Esophagus muscularis mucosa (tissue), 4 donors: ENCODE results near the gene LYPD5. TPM values are rescaled to one million over a fixed set of nuclear protein-coding genes. Genes with fewer than 3 reads are reported as not detected.
"Not testable (repeated sequence)": the region's sequence is repeated elsewhere in the genome, so short reads cannot be mapped to it uniquely, and the experiment has no call there.

ENCODE experiments used
- DNase-seq: peaks from one replicate; pipeline ENCODE4 v3.0.0-alpha.2; 2017; ENCODE audit errors: extremely low spot score
- H3K27ac ChIP-seq, 4 donors: fragments of 200-600 bp; sonication (generic); replicated peaks in 1 of 4; 1 replicate in 3 of 4; 2 replicates in 1 of 4; pipeline ENCODE4 v1.5.1; 2016 to 2019; ENCODE audit warnings: mild to moderate bottlenecking in 1 of 4
- H3K27me3 ChIP-seq, 4 donors: fragments of 200-600 bp; sonication (generic); one replicate each; pipeline versions ENCODE4 v1.5.1 to v1.6.0; 2016 to 2019
- H3K36me3 ChIP-seq, 4 donors: fragments of 200-600 bp; sonication (generic); one replicate each; pipeline ENCODE4 v1.5.1; 2016 to 2019
- H3K4me1 ChIP-seq, 4 donors: fragments of 200-600 bp; sonication (generic); one replicate each; pipeline ENCODE4 v1.5.1; 2016 to 2019
- H3K4me3 ChIP-seq, 4 donors: fragments of 200-600 bp; sonication (generic); 1 replicate in 2 of 4; 2 replicates in 2 of 4; pipeline ENCODE4 v1.5.1; 2016 to 2019; ENCODE audit warnings: mild to moderate bottlenecking in 4 of 4, moderate library complexity in 1 of 4
- H3K9me3 ChIP-seq, 4 donors: fragments of 200-600 bp; sonication (generic); 1 replicate in 3 of 4; 2 replicates in 1 of 4; pipeline ENCODE4 v1.5.1; 2016 to 2019
- EP300 ChIP-seq: sonication (generic); formaldehyde crosslinking; IDR thresholded peaks from one replicate; pipeline ENCODE4 v1.6.1; 2017; ENCODE audit warnings: antibody characterized with exemption
- POLR2A ChIP-seq: fragments of 450-650 bp; IDR thresholded peaks from one replicate; pipeline ENCODE4 v1.6.1; 2017; ENCODE audit warnings: antibody characterized with exemption, moderate library complexity, mild to moderate bottlenecking, low read depth
- POLR2AphosphoS5 ChIP-seq, 2 donors: sonication (generic); formaldehyde crosslinking; IDR thresholded peaks; one replicate each; pipeline ENCODE4 v1.6.1; 2017; ENCODE audit warnings: antibody characterized with exemption in 2 of 2
- WGBS: methylation state at CpG from one replicate; pipeline ENCODE4 v1.1.5; 2018; 5-methylcytosine and 5-hydroxymethylcytosine counted together
- intact Hi-C: fragments of 100-400 bp; cut with DNase I; formaldehyde crosslinking; loops from one replicate; pipeline ENCODE4 v1.15.1; 2023
- total RNA-seq, 4 donors: library from RNA; depleted of rRNA; stranded (reverse); fragments of >200 nt; gene quantifications; one replicate each; pipeline versions ENCODE4 v1.1.0 to v1.2.1, GENCODE V29; 2016
- TF ChIP-seq, protein P1 (sequence below), 3 experiments: fragments of 200-600 bp in 2 of 3; fragments of 450-650 bp in 1 of 3; sonication (generic) in 2 of 3; IDR thresholded peaks; one replicate each; pipeline ENCODE4 v1.5.1; 2017 to 2019; ENCODE audit warnings: antibody characterized with exemption in 3 of 3, mild to moderate bottlenecking in 2 of 3, moderate library complexity in 1 of 3

The LYPD5 gene
- total RNA-seq, 4 donors from 2014 or later, result 2.8 to 12.0 (median 8.2) TPM

- H3K27me3 ChIP-seq, result no peaks in the 10 kb centered on the region
- peaks cover 84 to 98% (median 93%) of the 10 kb centered on the region in 4 donors for H3K36me3 ChIP-seq
- DNase-seq, result no peak
- no peak overlapping the region for H3K27ac ChIP-seq
- no peak overlapping the region for H3K4me3 ChIP-seq
- peaks cover 8 to 100% (median 99%) of the 10 kb centered on the region in 4 donors for H3K9me3 ChIP-seq
- TF ChIP-seq, protein P1, sequence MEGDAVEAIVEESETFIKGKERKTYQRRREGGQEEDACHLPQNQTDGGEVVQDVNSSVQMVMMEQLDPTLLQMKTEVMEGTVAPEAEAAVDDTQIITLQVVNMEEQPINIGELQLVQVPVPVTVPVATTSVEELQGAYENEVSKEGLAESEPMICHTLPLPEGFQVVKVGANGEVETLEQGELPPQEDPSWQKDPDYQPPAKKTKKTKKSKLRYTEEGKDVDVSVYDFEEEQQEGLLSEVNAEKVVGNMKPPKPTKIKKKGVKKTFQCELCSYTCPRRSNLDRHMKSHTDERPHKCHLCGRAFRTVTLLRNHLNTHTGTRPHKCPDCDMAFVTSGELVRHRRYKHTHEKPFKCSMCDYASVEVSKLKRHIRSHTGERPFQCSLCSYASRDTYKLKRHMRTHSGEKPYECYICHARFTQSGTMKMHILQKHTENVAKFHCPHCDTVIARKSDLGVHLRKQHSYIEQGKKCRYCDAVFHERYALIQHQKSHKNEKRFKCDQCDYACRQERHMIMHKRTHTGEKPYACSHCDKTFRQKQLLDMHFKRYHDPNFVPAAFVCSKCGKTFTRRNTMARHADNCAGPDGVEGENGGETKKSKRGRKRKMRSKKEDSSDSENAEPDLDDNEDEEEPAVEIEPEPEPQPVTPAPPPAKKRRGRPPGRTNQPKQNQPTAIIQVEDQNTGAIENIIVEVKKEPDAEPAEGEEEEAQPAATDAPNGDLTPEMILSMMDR (IDR thresholded peaks at IDR 0.05), result no peak
- no peak for TF ChIP-seq POLR2A
- TF ChIP-seq EP300, result no peak
- TF ChIP-seq POLR2AphosphoS5 (IDR thresholded peaks at IDR 0.05), result no peak
- no peaks in the 10 kb centered on the region for H3K4me1 ChIP-seq
- 91% methylated on average over 2 of the region's 2 CpGs for WGBS
- intact Hi-C loops, result no loop called here
Measured at GRCh38 chr19:43842007-43842406, 39.8 kb upstream of the LYPD5 start.

GRCh38 chr19:43839139-43839538, 36.9 kb upstream of the LYPD5 start:
- no peak for DNase-seq
- Histone ChIP-seq H3K27me3 (no peaks in the 10 kb centered on the region), H3K36me3 (peaks cover 93 to 100% (median 98%) of the 10 kb centered on the region in 4 donors), H3K4me1 (no peaks in the 10 kb centered on the region), H3K9me3 (peaks cover 4 to 99% (median 85%) of the 10 kb centered on the region in 4 donors), H3K4me3 (no peak overlapping the region), H3K27ac (no peak overlapping the region)
- TF ChIP-seq POLR2AphosphoS5 (IDR thresholded peaks at IDR 0.05) (no peak), EP300 (no peak)
- intact Hi-C loops, result no loop called here

- TF ChIP-seq, protein P1 (IDR thresholded peaks at IDR 0.05), result peak in 1 of 3 experiments; percentile 12
- TF ChIP-seq POLR2AphosphoS5 (IDR thresholded peaks at IDR 0.05) (peak; percentile 55 to 86), EP300 (no peak), POLR2A (no peak)
- intact Hi-C loops, result loop anchor here (5.0 kb wide), 1 partner anchor 125 kb away; the partner anchor contains the start of gene ZNF221
- H3K9me3 ChIP-seq, result no peaks in the 10 kb centered on the region
- H3K27me3 ChIP-seq, result no peaks in the 10 kb centered on the region
- H3K4me1 ChIP-seq, result peaks cover 10 to 13% (median 13%) of the 10 kb centered on the region in 4 donors
- H3K4me3 ChIP-seq, result peak within 1 kb of the TSS; percentile 63 to 77 (median 70)
- H3K36me3 ChIP-seq, result peaks cover 19 to 40% (median 32%) of the 10 kb centered on the region in 4 donors
- DNase-seq, result peak; percentile 95
- 14% methylated on average over 27 of the region's 46 CpGs for WGBS
- H3K27ac ChIP-seq, result peak within 1 kb of the TSS; percentile 70 to 82 (median 73)
Measured at GRCh38 chr19:43826787-43827754, 24.8 kb upstream of the LYPD5 start, which contains the start of gene ZNF283. TSS of gene ZNF283 (plus strand) at chr19:43827321. CDS start at chr19:43833505, 6,184 bp downstream.

DNA sequence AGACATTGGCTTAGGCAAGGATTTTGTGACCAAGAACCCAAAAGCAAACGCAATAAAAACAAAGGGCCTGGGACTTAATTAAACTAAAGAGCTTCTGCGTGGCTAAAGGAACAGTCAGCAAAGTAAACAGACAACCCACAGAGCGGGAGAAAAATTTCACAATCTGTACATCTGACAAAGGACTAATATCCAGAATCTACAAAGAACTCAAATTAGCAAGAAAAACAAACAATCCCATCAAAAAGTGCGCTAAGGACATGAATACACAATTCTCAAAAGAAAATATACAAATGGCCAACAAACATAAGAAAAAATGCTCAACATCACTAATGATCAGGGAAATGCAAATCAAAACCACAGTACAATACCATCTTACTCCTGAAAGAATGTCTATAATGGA, 22.3 kb upstream of the LYPD5 start:
- H3K36me3 ChIP-seq, result peaks cover 0 to 15% (median 10%) of the 10 kb centered on the region in 4 donors
- H3K27me3 ChIP-seq, H3K27ac ChIP-seq, intact Hi-C loops, H3K9me3 ChIP-seq, DNase-seq, H3K4me3 ChIP-seq: not testable (repeated sequence)
- WGBS, result 62% methylated on average over 4 of the region's 4 CpGs
- peaks cover 17 to 24% (median 19%) of the 10 kb centered on the region in 4 donors for H3K4me1 ChIP-seq

DNA sequence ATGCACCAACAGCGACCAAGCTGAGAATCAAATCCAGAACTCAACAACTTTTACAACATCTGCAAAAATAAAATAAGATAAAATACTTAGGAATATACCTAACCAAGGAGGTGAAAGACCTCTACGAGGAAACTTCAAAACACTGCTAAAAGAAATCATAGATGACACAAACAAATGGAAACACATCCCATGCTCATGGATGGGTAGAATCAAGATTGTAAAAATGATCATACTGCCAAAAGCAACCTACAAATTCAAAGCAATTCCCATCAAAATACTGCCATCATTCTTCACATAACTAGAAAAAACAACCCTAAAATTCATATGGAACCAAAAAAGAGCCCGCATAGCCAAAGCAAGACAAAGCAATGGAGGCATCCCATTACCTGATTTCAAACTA, 21.6 kb upstream of the LYPD5 start:
- H3K9me3 ChIP-seq, H3K36me3 ChIP-seq, DNase-seq, intact Hi-C loops, H3K4me3 ChIP-seq, H3K27me3 ChIP-seq, H3K27ac ChIP-seq: not testable (repeated sequence)
- 72% methylated on average over 3 of the region's 3 CpGs for WGBS
- H3K4me1 ChIP-seq, result peaks cover 17 to 24% (median 19%) of the 10 kb centered on the region in 4 donors

GRCh38 chr19:43820884-43821215, 18.6 kb upstream of the LYPD5 start:
- peaks cover 5 to 11% (median 8%) of the 10 kb centered on the region in 4 donors for H3K4me1 ChIP-seq
- intact Hi-C loops, result no loop called here
- TF ChIP-seq POLR2AphosphoS5 (IDR thresholded peaks at IDR 0.05) (no peak), EP300 (no peak), POLR2A (no peak)
- TF ChIP-seq, protein P1 (IDR thresholded peaks at IDR 0.05), result no peak
- peaks cover 0 to 6% (median 0%) of the 10 kb centered on the region in 4 donors for H3K27me3 ChIP-seq
- no peak for DNase-seq
- 36% methylated on average over 5 of the region's 5 CpGs for WGBS
- H3K9me3 ChIP-seq, result no peaks in the 10 kb centered on the region
- H3K27ac ChIP-seq, result no peak overlapping the region
- peak overlapping the region; percentile 46 to 65 (median 50) for H3K4me3 ChIP-seq
- H3K36me3 ChIP-seq, result no peaks in the 10 kb centered on the region
